ENCODE measurements around the gene KCTD5.

DNA sequence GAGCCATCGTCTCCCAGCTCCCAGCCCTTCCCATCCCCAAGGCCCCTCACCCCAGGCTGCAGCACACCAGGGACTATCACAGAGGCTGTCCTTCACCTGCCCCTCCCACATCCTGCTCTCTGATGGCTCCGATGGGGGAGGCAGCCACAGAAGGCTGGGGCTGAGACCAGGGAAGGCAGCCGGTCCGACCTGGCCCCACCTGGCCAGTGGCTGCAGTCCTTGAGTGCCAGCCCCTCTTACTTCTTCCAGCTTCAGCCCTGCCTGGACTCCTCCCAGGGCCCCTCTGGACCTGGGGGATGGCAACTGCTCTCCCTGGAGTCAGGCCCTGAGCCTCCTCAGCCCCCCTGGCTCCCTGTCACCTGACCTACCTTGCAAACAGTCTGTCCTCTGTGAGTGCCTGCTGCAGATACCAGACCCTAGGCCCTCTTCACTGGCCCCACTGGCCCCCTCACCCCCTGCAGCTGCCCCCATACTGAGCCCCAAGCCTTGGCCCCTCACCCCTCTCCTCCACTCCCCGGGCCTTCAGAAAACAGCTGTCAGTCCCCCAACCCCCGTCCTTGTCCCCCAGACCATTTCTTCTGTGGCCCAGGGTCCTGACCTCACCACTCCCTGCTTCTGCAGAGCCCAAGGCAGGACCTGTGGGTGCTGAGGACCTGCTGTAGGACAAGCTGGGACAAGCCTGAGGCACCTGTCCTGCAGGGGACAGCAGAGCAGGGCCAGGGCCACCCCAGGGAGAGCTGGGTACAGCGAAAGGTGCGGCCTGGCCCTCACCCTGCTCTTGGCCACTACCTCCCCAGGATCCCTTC is 57.5 kb downstream of the KCTD5 start:
- no peak for TF ChIP-seq CTCF (IDR thresholded peaks at IDR 0.05)
- no peak for TF ChIP-seq EP300 (IDR thresholded peaks at IDR 0.05)
- no peak for TF ChIP-seq POLR2A (IDR thresholded peaks at IDR 0.05)
- no peak for TF ChIP-seq POLR2AphosphoS5 (IDR thresholded peaks at IDR 0.05)

Data from gastroesophageal sphincter (tissue), 3 donors.